ENCODE data around the gene PNPLA7.

DNA sequence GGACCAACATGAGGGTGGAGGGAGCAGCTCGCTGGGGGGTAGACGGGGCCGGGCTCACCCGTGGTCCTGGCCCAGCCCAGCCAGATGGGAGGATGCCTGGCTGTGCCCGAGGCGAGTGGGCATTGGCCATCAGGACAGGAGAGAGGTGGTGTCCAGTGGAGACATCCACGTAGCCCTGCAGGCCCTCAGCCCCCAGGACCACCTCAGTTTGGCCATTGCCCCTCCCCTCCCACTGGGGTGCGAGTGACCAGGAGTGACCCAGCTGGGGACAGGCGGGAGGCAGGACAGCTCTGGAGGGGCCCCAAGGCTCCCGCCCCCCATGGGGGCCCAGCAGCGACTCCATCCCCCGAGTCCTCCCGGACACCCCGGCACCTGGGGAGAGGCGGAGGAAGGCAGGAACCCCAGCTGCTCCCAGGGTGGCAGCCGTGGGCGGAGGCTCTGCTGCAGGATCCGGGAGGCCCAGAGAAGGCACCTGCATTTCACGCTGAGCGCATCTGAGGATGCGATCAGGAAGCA lies 118.7 kb downstream of the PNPLA7 start:
- TF ChIP-seq, protein P1, sequence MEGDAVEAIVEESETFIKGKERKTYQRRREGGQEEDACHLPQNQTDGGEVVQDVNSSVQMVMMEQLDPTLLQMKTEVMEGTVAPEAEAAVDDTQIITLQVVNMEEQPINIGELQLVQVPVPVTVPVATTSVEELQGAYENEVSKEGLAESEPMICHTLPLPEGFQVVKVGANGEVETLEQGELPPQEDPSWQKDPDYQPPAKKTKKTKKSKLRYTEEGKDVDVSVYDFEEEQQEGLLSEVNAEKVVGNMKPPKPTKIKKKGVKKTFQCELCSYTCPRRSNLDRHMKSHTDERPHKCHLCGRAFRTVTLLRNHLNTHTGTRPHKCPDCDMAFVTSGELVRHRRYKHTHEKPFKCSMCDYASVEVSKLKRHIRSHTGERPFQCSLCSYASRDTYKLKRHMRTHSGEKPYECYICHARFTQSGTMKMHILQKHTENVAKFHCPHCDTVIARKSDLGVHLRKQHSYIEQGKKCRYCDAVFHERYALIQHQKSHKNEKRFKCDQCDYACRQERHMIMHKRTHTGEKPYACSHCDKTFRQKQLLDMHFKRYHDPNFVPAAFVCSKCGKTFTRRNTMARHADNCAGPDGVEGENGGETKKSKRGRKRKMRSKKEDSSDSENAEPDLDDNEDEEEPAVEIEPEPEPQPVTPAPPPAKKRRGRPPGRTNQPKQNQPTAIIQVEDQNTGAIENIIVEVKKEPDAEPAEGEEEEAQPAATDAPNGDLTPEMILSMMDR (IDR thresholded peaks at IDR 0.05), result no peak
- TF ChIP-seq E2F1 (CRISPR knock-in tag; IDR thresholded peaks at IDR 0.05) (no peak), USF2 (CRISPR knock-in tag; IDR thresholded peaks at IDR 0.05) (no peak), E2F5 (CRISPR knock-in tag; IDR thresholded peaks at IDR 0.05) (no peak), ZNF232 (CRISPR knock-in tag; IDR thresholded peaks at IDR 0.05) (no peak), ELF4 (CRISPR knock-in tag; IDR thresholded peaks at IDR 0.05; ENCODE audit: low read depth) (no peak), NFE2L1 (CRISPR knock-in tag; IDR thresholded peaks at IDR 0.05) (no peak), GTF2I (CRISPR knock-in tag; conservative IDR thresholded peaks at IDR 0.05) (no peak), FOXK1 (CRISPR knock-in tag; IDR thresholded peaks at IDR 0.05) (no peak), OVOL2 (CRISPR knock-in tag; IDR thresholded peaks at IDR 0.05; ENCODE audit: borderline replicate concordance) (no peak)
